DND-41 (cell line): ENCODE results near the gene EN1.

ENCODE experiments used
- ATAC-seq: fragments of 200-7000 bp; cut with Tn5 transposase; 3 replicates; pipeline ENCODE4 v1.9.1; 2021; ENCODE audit warnings: low read depth; ENCODE audit not compliant: insufficient read depth
- DNase-seq: peaks from one replicate; pipeline ENCODE4 v3.0.0-alpha.2; 2020
- H2AFZ ChIP-seq: 2 replicates; pipeline ENCODE4 v1.6.0; 2012; ENCODE audit warnings: low read depth, low read length
- H3K27ac ChIP-seq: 2 replicates; pipeline ENCODE4 v1.5.1; 2012; ENCODE audit warnings: low read length, inconsistent platforms
- H3K27me3 ChIP-seq: fragments of 200-600 bp; sonication (generic); 2 replicates; pipeline ENCODE4 v1.6.0; 2012; ENCODE audit warnings: low read length, mild to moderate bottlenecking, inconsistent platforms; ENCODE audit not compliant: insufficient read depth, poor library complexity
- H3K36me3 ChIP-seq: 2 replicates; pipeline ENCODE4 v1.5.1; 2012; ENCODE audit warnings: low read length, inconsistent platforms; ENCODE audit not compliant: insufficient read depth
- H3K4me1 ChIP-seq: 2 replicates; pipeline ENCODE4 v1.5.1; 2012; ENCODE audit warnings: mild to moderate bottlenecking, low read length; ENCODE audit not compliant: insufficient read depth
- H3K4me2 ChIP-seq: 2 replicates; pipeline ENCODE4 v1.6.0; 2012; ENCODE audit warnings: mild to moderate bottlenecking, moderate library complexity, low read length, inconsistent platforms; ENCODE audit not compliant: insufficient read depth
- H3K4me3 ChIP-seq, 2 experiments: fragments of 200-600 bp in 1 of 2; shearing (Covaris generic) in 1 of 2; 2 replicates each; pipeline ENCODE4 v1.5.1; 2012 to 2016; ENCODE audit warnings: inconsistent platforms in 2 of 2, low read length in 2 of 2, mild to moderate bottlenecking in 2 of 2, low read depth in 1 of 2, moderate library complexity in 1 of 2
- H3K79me2 ChIP-seq: 2 replicates; pipeline ENCODE4 v1.6.0; 2012; ENCODE audit warnings: low read length, inconsistent platforms; ENCODE audit not compliant: insufficient read depth
- H3K9ac ChIP-seq: 2 replicates; pipeline ENCODE4 v1.6.0; 2012; ENCODE audit warnings: low read depth, mild to moderate bottlenecking, inconsistent platforms, low read length, moderate library complexity
- H3K9me3 ChIP-seq: 2 replicates; pipeline ENCODE4 v1.5.1; 2012; ENCODE audit warnings: low read length, moderate library complexity, mild to moderate bottlenecking, inconsistent platforms; ENCODE audit not compliant: insufficient read depth, severe bottlenecking
- H4K20me1 ChIP-seq: 2 replicates; pipeline ENCODE4 v1.6.0; 2012; ENCODE audit warnings: low read length; ENCODE audit not compliant: insufficient read depth
- EZH2 ChIP-seq: IDR thresholded peaks from 3 replicates; pipeline ENCODE4 v1.6.1; 2012; ENCODE audit warnings: borderline replicate concordance, low read depth, mild to moderate bottlenecking, moderate library complexity, low read length, inconsistent platforms; ENCODE audit not compliant: severe bottlenecking
- TF ChIP-seq, protein P1 (sequence below): IDR thresholded peaks from 2 replicates; pipeline ENCODE4 v1.5.1; 2012; ENCODE audit warnings: borderline replicate concordance, low read length, moderate library complexity, mild to moderate bottlenecking; ENCODE audit not compliant: poor library complexity, severe bottlenecking; ENCODE audit errors: extremely low read depth

Gene EN1

GRCh38 chr2:118856330-118856977 lies 9.0 kb upstream of the EN1 start:
- Histone ChIP-seq H4K20me1 (no peaks in the 10 kb centered on the region; the same call in 1 of the 2 replicates), H3K4me1 (no peaks in the 10 kb centered on the region), H2AFZ (no peak overlapping the region), H3K79me2 (no peaks in the 10 kb centered on the region), H3K27ac (no peak overlapping the region), H3K4me3 (no peak overlapping the region), H3K27me3 (no peaks in the 10 kb centered on the region), H3K9me3 (peaks cover 3% of the 10 kb centered on the region), H3K9ac (no peak overlapping the region), H3K36me3 (no peaks in the 10 kb centered on the region), H3K4me2 (no peak overlapping the region)
- TF ChIP-seq EZH2, result no peak
- TF ChIP-seq, protein P1, sequence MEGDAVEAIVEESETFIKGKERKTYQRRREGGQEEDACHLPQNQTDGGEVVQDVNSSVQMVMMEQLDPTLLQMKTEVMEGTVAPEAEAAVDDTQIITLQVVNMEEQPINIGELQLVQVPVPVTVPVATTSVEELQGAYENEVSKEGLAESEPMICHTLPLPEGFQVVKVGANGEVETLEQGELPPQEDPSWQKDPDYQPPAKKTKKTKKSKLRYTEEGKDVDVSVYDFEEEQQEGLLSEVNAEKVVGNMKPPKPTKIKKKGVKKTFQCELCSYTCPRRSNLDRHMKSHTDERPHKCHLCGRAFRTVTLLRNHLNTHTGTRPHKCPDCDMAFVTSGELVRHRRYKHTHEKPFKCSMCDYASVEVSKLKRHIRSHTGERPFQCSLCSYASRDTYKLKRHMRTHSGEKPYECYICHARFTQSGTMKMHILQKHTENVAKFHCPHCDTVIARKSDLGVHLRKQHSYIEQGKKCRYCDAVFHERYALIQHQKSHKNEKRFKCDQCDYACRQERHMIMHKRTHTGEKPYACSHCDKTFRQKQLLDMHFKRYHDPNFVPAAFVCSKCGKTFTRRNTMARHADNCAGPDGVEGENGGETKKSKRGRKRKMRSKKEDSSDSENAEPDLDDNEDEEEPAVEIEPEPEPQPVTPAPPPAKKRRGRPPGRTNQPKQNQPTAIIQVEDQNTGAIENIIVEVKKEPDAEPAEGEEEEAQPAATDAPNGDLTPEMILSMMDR, result no peak
- no peak for ATAC-seq
- DNase-seq, result no peak

GRCh38 chr2:118855451-118856279 lies 8.2 kb upstream of the EN1 start:
- H3K4me2 ChIP-seq, result no peak overlapping the region
- H3K4me3 ChIP-seq, result no peak overlapping the region
- no peak for ATAC-seq
- TF ChIP-seq, protein P1, result no peak
- TF ChIP-seq EZH2, result no peak
- no peaks in the 10 kb centered on the region for H3K27me3 ChIP-seq
- DNase-seq, result no peak
- H3K9ac ChIP-seq, result no peak overlapping the region
- H3K9me3 ChIP-seq, result peaks cover 3% of the 10 kb centered on the region
- no peaks in the 10 kb centered on the region for H3K4me1 ChIP-seq
- no peak overlapping the region for H2AFZ ChIP-seq
- no peaks in the 10 kb centered on the region for H3K36me3 ChIP-seq
- H3K79me2 ChIP-seq, result no peaks in the 10 kb centered on the region
- no peaks in the 10 kb centered on the region for H4K20me1 ChIP-seq
- no peak overlapping the region for H3K27ac ChIP-seq

DNA sequence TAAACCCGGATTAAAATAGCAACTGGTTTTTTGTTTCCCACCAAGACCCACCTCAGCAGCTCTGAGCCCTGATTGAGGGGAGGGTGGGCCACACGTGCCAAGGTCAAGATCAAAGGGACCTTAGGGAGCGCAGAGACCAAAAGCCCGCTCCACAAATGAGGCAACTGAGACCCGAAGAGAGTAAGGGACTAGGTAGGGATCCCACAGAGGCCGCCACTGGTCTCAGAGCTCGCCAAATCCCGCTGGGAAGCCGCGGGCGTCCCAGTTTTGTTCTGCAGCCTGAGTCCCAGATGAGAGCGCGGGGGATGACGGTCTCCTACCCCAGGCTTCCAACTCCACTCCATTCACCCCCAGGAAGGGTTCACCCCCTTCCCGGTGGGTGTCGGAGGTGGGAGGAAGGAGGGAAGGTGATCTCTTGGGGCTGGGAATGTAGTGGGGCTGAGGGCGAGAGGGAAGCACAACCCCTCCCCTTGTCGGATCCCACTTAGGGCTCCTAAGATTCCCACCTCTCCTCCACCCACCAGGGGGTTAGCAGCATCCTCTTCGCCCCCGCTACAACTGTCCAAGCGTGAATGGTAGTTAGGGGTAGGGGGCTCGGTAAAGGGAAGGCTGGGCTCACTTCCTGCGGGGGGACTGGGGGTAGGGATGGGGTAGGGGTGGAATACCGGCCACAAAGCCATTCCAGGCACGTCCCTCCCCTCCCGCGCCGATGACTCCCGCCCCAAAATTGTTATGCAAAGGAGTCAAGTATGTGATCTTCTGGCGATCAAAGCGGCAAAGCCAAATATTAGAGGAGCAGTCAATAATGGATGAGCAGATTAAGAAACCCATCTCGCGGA lies 7.3 kb upstream of the EN1 start:
- Histone ChIP-seq H3K9ac (no peak overlapping the region), H3K9me3 (peaks cover 3% of the 10 kb centered on the region), H2AFZ (no peak overlapping the region), H4K20me1 (no peaks in the 10 kb centered on the region), H3K4me2 (no peak overlapping the region), H3K27me3 (no peaks in the 10 kb centered on the region), H3K4me1 (no peaks in the 10 kb centered on the region), H3K4me3 (no peak overlapping the region), H3K27ac (no peak overlapping the region), H3K79me2 (no peaks in the 10 kb centered on the region), H3K36me3 (no peaks in the 10 kb centered on the region)
- TF ChIP-seq EZH2, result no peak
- TF ChIP-seq, protein P1, result no peak
- ATAC-seq (no peak), DNase-seq (no peak)
